Common myeloid progenitor, CD34-positive (primary cell): Measurements from ENCODE around the gene STARD6.

Experiments used
- CTCF ChIA-PET: fragments of 350-600 bp; sonication (Branson Sonifier 250); formaldehyde crosslinking; loops from one replicate; lab custom pipeline; 2021; ENCODE audit warnings: antibody characterized with exemption; lab: Charles Lee
- POLR2A ChIA-PET: fragments of 350-600 bp; sonication (Branson Sonifier 250); formaldehyde crosslinking; loops from one replicate; lab custom pipeline; 2021; ENCODE audit warnings: antibody characterized with exemption; lab: Charles Lee
- DNase-seq, 3 donors: peaks; one replicate each; pipeline versions ENCODE4 v3.0.0 to v3.0.0-alpha.2; 2013
- H3K27ac ChIP-seq, 2 experiments: 1 replicate in 1 of 2; 2 replicates in 1 of 2; pipeline ENCODE4 v1.7.0; 2013; ENCODE audit warnings: inconsistent platforms in 2 of 2, low read length in 2 of 2, mild to moderate bottlenecking in 2 of 2, low read depth in 1 of 2, moderate library complexity in 1 of 2; ENCODE audit not compliant: severe bottlenecking in 2 of 2, insufficient read depth in 1 of 2, poor library complexity in 1 of 2
- H3K27me3 ChIP-seq, 5 experiments: replicated peaks in 2 of 5; 1 replicate in 3 of 5; 2 replicates in 2 of 5; pipeline versions ENCODE4 v1.6.1 to v1.7.0; 2013; ENCODE audit warnings: low read length in 4 of 5, mild to moderate bottlenecking in 2 of 5, moderate library complexity in 2 of 5, inconsistent platforms in 1 of 5; ENCODE audit not compliant: insufficient read depth in 5 of 5, control insufficient read depth in 4 of 5
- H3K36me3 ChIP-seq, 4 experiments: 1 replicate in 2 of 4; 2 replicates in 2 of 4; pipeline versions ENCODE4 v1.6.1 to v1.7.0; 2013; ENCODE audit warnings: low read length in 3 of 4, control low read depth in 1 of 4, mild to moderate bottlenecking in 1 of 4; ENCODE audit not compliant: control insufficient read depth in 4 of 4, insufficient read depth in 4 of 4
- H3K4me1 ChIP-seq, 4 experiments: 1 replicate in 3 of 4; 2 replicates in 1 of 4; pipeline versions ENCODE4 v1.6.1 to v1.7.1; 2013; ENCODE audit warnings: low read length in 3 of 4, mild to moderate bottlenecking in 3 of 4, control low read depth in 1 of 4, inconsistent platforms in 1 of 4, moderate library complexity in 1 of 4; ENCODE audit not compliant: control insufficient read depth in 4 of 4, insufficient read depth in 4 of 4; ENCODE audit errors: control extremely low read depth in 1 of 4
- H3K4me3 ChIP-seq, 7 experiments: 1 replicate in 4 of 7; 2 replicates in 3 of 7; pipeline versions ENCODE4 v1.5.1 to v1.7.0; 2013; ENCODE audit warnings: mild to moderate bottlenecking in 7 of 7, low read length in 6 of 7, moderate library complexity in 6 of 7, inconsistent platforms in 2 of 7, low read depth in 2 of 7, control low read depth in 1 of 7; ENCODE audit not compliant: insufficient read depth in 4 of 7, control insufficient read depth in 1 of 7; ENCODE audit errors: extremely low read depth in 1 of 7
- H3K9me3 ChIP-seq, 5 experiments: 1 replicate in 4 of 5; 2 replicates in 1 of 5; pipeline versions ENCODE4 v1.6.1 to v1.7.1; 2013; ENCODE audit warnings: low read length in 4 of 5, mild to moderate bottlenecking in 2 of 5, inconsistent platforms in 1 of 5, low read depth in 1 of 5, moderate library complexity in 1 of 5; ENCODE audit not compliant: control insufficient read depth in 4 of 5, insufficient read depth in 2 of 5; ENCODE audit errors: control extremely low read depth in 1 of 5
- WGBS: methylation state at CpG from one replicate; pipeline ENCODE4 v1.1.5; 2013; ENCODE audit not compliant: insufficient coverage; 5-methylcytosine and 5-hydroxymethylcytosine counted together

The STARD6 gene

GRCh38 chr18:54284981-54285785 lies 72.5 kb downstream of the STARD6 start:
- ChIA-PET CTCF (no interaction called here), POLR2A (no interaction called here)
- Histone ChIP-seq H3K4me3 (no peak overlapping the region), H3K36me3 (peaks cover 24 to 74% (median 27%) of the 10 kb centered on the region in 4 experiments), H3K27me3 (no peaks in the 10 kb centered on the region), H3K4me1 (no peaks in the 10 kb centered on the region), H3K27ac (no peak overlapping the region), H3K9me3 (peaks cover 0 to 13% (median 1%) of the 10 kb centered on the region in 5 experiments)
- DNase-seq: no peak
- 67% methylated on average over 3 of the region's 8 CpGs for WGBS

- CTCF ChIA-PET: no interaction called here
- no peaks in the 10 kb centered on the region for H3K4me1 ChIP-seq
- H3K36me3 ChIP-seq: peaks cover 25 to 78% (median 27%) of the 10 kb centered on the region in 4 experiments
- H3K27me3 ChIP-seq: no peaks in the 10 kb centered on the region
- H3K27ac ChIP-seq: no peak overlapping the region
- POLR2A ChIA-PET: no interaction called here
- no CpG with 5 or more reads among the region's 3 CpGs for WGBS
- no peak overlapping the region for H3K4me3 ChIP-seq
- peaks cover 0 to 13% (median 1%) of the 10 kb centered on the region in 5 experiments for H3K9me3 ChIP-seq
- no peak for DNase-seq
Observed at GRCh38 chr18:54284535-54284934, 73.1 kb downstream of the STARD6 start.

GRCh38 chr18:54280220-54280569 lies 77.5 kb downstream of the STARD6 start:
- ChIA-PET CTCF (no interaction called here), POLR2A (no interaction called here)
- no peaks in the 10 kb centered on the region for H3K27me3 ChIP-seq
- DNase-seq: no peak
- no peak overlapping the region for H3K27ac ChIP-seq
- H3K4me1 ChIP-seq: no peaks in the 10 kb centered on the region
- no peak overlapping the region for H3K4me3 ChIP-seq
- no peaks in the 10 kb centered on the region for H3K9me3 ChIP-seq
- H3K36me3 ChIP-seq: peaks cover 9 to 61% (median 24%) of the 10 kb centered on the region in 4 experiments

- H3K9me3 ChIP-seq: no peaks in the 10 kb centered on the region
- ChIA-PET POLR2A (interaction anchor here (1.2 kb wide), 1 partner anchor 10 kb away, joined by 4 read pairs; the partner anchor contains the start of gene POLI), CTCF (interaction anchor here (1.5 kb wide), 1 partner anchor 106 kb away, joined by 4 read pairs; no protein-coding TSS in a partner anchor)
- no peaks in the 10 kb centered on the region for H3K27me3 ChIP-seq
- no peak overlapping the region for H3K4me3 ChIP-seq
- no peak overlapping the region for H3K27ac ChIP-seq
- no peaks in the 10 kb centered on the region for H3K4me1 ChIP-seq
- 90% methylated on average over 1 of the region's 5 CpGs for WGBS
- DNase-seq: no peak
- peaks cover 4 to 57% (median 24%) of the 10 kb centered on the region in 4 experiments for H3K36me3 ChIP-seq
Observed at GRCh38 chr18:54279477-54280219, 78.0 kb downstream of the STARD6 start.

GRCh38 chr18:54278615-54279014 lies 79.0 kb downstream of the STARD6 start:
- Histone ChIP-seq H3K36me3 (peaks cover 4 to 47% (median 22%) of the 10 kb centered on the region in 4 experiments), H3K27ac (no peak overlapping the region), H3K4me1 (no peaks in the 10 kb centered on the region), H3K4me3 (no peak overlapping the region), H3K27me3 (no peaks in the 10 kb centered on the region), H3K9me3 (no peaks in the 10 kb centered on the region)
- WGBS: no CpG with 5 or more reads among the region's 1 CpG
- DNase-seq: no peak
- POLR2A ChIA-PET: interaction anchor here (1.2 kb wide), 1 partner anchor 9 kb away, joined by 4 read pairs; the partner anchor contains the start of gene POLI
- CTCF ChIA-PET: interaction anchor here (1.5 kb wide), 1 partner anchor 105 kb away, joined by 4 read pairs; no protein-coding TSS in a partner anchor

- ChIA-PET POLR2A (no interaction called here), CTCF (interaction anchor here (1.0 to 1.9 kb wide), 3 partner anchors 10 to 104 kb away, joined by 4 to 11 read pairs (median 4); no protein-coding TSS in a partner anchor)
- H3K4me1 ChIP-seq: no peaks in the 10 kb centered on the region
- peaks cover 4 to 41% (median 20%) of the 10 kb centered on the region in 4 experiments for H3K36me3 ChIP-seq
- H3K27ac ChIP-seq: no peak overlapping the region
- no peaks in the 10 kb centered on the region for H3K27me3 ChIP-seq
- no peak for DNase-seq
- no peaks in the 10 kb centered on the region for H3K9me3 ChIP-seq
- WGBS: 87% methylated on average over 2 of the region's 3 CpGs
- no peak overlapping the region for H3K4me3 ChIP-seq
Observed at GRCh38 chr18:54277899-54278298, 79.8 kb downstream of the STARD6 start.
